SK-N-SH (cell line): ENCODE data around the gene FPR1. TPM values are rescaled to one million over a fixed set of nuclear protein-coding genes. Genes with fewer than 3 reads are reported as not detected.

Experiments used
- CTCF ChIA-PET: fragments of 300-600, 350-600 bp; formaldehyde crosslinking; extraction: SDS; loops from one replicate; lab custom pipeline; 2021; lab: Yijun Ruan, JAX
- POLR2A ChIA-PET: fragments of 350-600 bp; sonication (Branson Sonifier 250); formaldehyde crosslinking; extraction: SDS; loops from one replicate; lab custom pipeline; 2020; ENCODE audit warnings: antibody characterized with exemption, inconsistent platforms; lab: Yijun Ruan, JAX
- DNase-seq: peaks from one replicate; pipeline ENCODE4 v3.0.0; 2012
- H2AFZ ChIP-seq: fragments of 200-600 bp; sonication (generic); 2 replicates; pipeline ENCODE4 v1.8.1; 2016; ENCODE audit warnings: antibody characterized with exemption, mild to moderate bottlenecking, low read depth
- H3F3A ChIP-seq: fragments of 200-600 bp; sonication (generic); replicated peaks from 2 replicates; pipeline ENCODE3; 2016; ENCODE audit warnings: antibody characterized with exemption, mild to moderate bottlenecking; ENCODE audit not compliant: insufficient read depth
- H3K27ac ChIP-seq, 2 experiments: fragments of 200-500 bp in 1 of 2; fragments of 200-600 bp in 1 of 2; sonication (Bioruptor generic) in 1 of 2; sonication (generic), shearing (Covaris generic) in 1 of 2; 2 replicates each; pipeline versions ENCODE4 v1.5.1 to v1.6.1; 2014 to 2016; ENCODE audit warnings: low read depth in 2 of 2, inconsistent platforms in 1 of 2, low read length in 1 of 2, mild to moderate bottlenecking in 1 of 2, mixed read lengths in 1 of 2
- H3K27me3 ChIP-seq: fragments of 200-600 bp; sonication (generic), shearing (Covaris generic); 2 replicates; pipeline ENCODE4 v1.6.1; 2016; ENCODE audit warnings: mixed run types; ENCODE audit not compliant: insufficient read depth
- H3K36me3 ChIP-seq, 2 experiments: fragments of 200-500 bp in 1 of 2; fragments of 200-600 bp in 1 of 2; sonication (Bioruptor generic) in 1 of 2; sonication (generic) in 1 of 2; replicated peaks in 1 of 2; 2 replicates each; pipeline versions ENCODE3 to v1.5.1; 2014 to 2016; ENCODE audit warnings: low read length in 1 of 2, mild to moderate bottlenecking in 1 of 2; ENCODE audit not compliant: insufficient read depth in 2 of 2, control insufficient read depth in 1 of 2
- H3K4me1 ChIP-seq, 2 experiments: fragments of 200-500 bp in 1 of 2; fragments of 200-600 bp in 1 of 2; sonication (Bioruptor generic) in 1 of 2; sonication (generic), shearing (Covaris generic) in 1 of 2; 2 replicates each; pipeline versions ENCODE4 v1.5.1 to v1.6.1; 2014 to 2016; ENCODE audit warnings: low read depth in 1 of 2, low read length in 1 of 2, mixed run types in 1 of 2; ENCODE audit not compliant: insufficient read depth in 2 of 2, control insufficient read depth in 1 of 2
- H3K4me2 ChIP-seq: fragments of 200-600 bp; sonication (generic), shearing (Covaris generic); 2 replicates; pipeline ENCODE4 v1.6.1; 2017; ENCODE audit warnings: mixed run types
- H3K4me3 ChIP-seq, 2 experiments: fragments of 200-500 bp in 1 of 2; fragments of 200-600 bp in 1 of 2; sonication (Bioruptor generic) in 1 of 2; sonication (generic), shearing (Covaris generic) in 1 of 2; 2 replicates each; pipeline versions ENCODE4 v1.5.1 to v1.8.1; 2014 to 2016; ENCODE audit warnings: low read depth in 2 of 2, inconsistent platforms in 1 of 2, low read length in 1 of 2, mild to moderate bottlenecking in 1 of 2, mixed read lengths in 1 of 2, moderate library complexity in 1 of 2
- H3K79me2 ChIP-seq: fragments of 200-600 bp; sonication (generic); 2 replicates; pipeline ENCODE4 v1.8.1; 2017; ENCODE audit warnings: mild to moderate bottlenecking; ENCODE audit not compliant: insufficient read depth
- H3K9ac ChIP-seq: fragments of 200-600 bp; sonication (generic); 2 replicates; pipeline ENCODE4 v1.6.1; 2017; ENCODE audit warnings: mixed run types
- H3K9me2 ChIP-seq: fragments of 200-600 bp; sonication (generic); 2 replicates; pipeline ENCODE4 v1.6.1; 2017; ENCODE audit warnings: mixed run types
- H3K9me3 ChIP-seq: fragments of 200-600 bp; sonication (generic); 2 replicates; pipeline ENCODE4 v1.6.1; 2017; ENCODE audit warnings: mixed run types, mild to moderate bottlenecking, moderate library complexity
- H4K20me1 ChIP-seq: fragments of 200-600 bp; sonication (generic); 2 replicates; pipeline ENCODE4 v1.6.1; 2017; ENCODE audit warnings: mild to moderate bottlenecking, mixed run types; ENCODE audit not compliant: insufficient read depth
- CHD2 ChIP-seq: fragments of 150-350 bp; IDR thresholded peaks from 2 replicates; pipeline ENCODE4 v1.6.1; 2018; ENCODE audit warnings: low read length; ENCODE audit not compliant: partially characterized antibody
- EP300 ChIP-seq, 2 experiments: IDR thresholded peaks; 2 replicates each; pipeline versions ENCODE4 v1.4.0 to v1.6.1; 2012; ENCODE audit warnings: borderline replicate concordance in 1 of 2, low read depth in 1 of 2, low read length in 1 of 2
- FOSL2 ChIP-seq: IDR thresholded peaks from 2 replicates; pipeline ENCODE4 v1.4.0; 2012; ENCODE audit warnings: low read depth, mild to moderate bottlenecking, moderate library complexity, borderline replicate concordance
- FOXJ3 ChIP-seq: sonication (generic); formaldehyde crosslinking; IDR thresholded peaks from 2 replicates; pipeline ENCODE4 v1.5.1; 2020; ENCODE audit warnings: mild to moderate bottlenecking, missing genetic modification reagents
- GABPA ChIP-seq: IDR thresholded peaks from 2 replicates; pipeline ENCODE4 v1.4.0; 2012; ENCODE audit warnings: low read depth, mild to moderate bottlenecking
- MEF2A ChIP-seq: IDR thresholded peaks from 2 replicates; pipeline ENCODE4 v1.4.0; 2012; ENCODE audit warnings: low read depth, borderline replicate concordance
- MXI1 ChIP-seq: IDR thresholded peaks from 2 replicates; pipeline ENCODE4 v1.6.1; 2012; ENCODE audit warnings: mild to moderate bottlenecking, low read depth, low read length, improper control_type of control experiment
- NRF1 ChIP-seq: IDR thresholded peaks from 2 replicates; pipeline ENCODE4 v1.6.1; 2012; ENCODE audit warnings: low read depth, mild to moderate bottlenecking, low read length
- POLR2AphosphoS5 ChIP-seq: IDR thresholded peaks from 2 replicates; pipeline ENCODE4 v1.6.1; 2012; ENCODE audit warnings: low read depth, low read length
- RXRA ChIP-seq: IDR thresholded peaks from 2 replicates; pipeline ENCODE4 v1.4.0; 2012; ENCODE audit warnings: low read depth, mild to moderate bottlenecking, borderline replicate concordance
- SMC3 ChIP-seq: IDR thresholded peaks from 2 replicates; pipeline ENCODE4 v1.6.1; 2012; ENCODE audit warnings: low read depth, low read length, improper control_type of control experiment
- TAF1 ChIP-seq: IDR thresholded peaks from 2 replicates; pipeline ENCODE4 v1.6.1; 2012; ENCODE audit warnings: low read depth, mild to moderate bottlenecking, low read length, moderate library complexity, borderline replicate concordance
- TEAD4 ChIP-seq: IDR thresholded peaks from 2 replicates; pipeline ENCODE4 v1.4.0; 2012; ENCODE audit warnings: mild to moderate bottlenecking, borderline replicate concordance; ENCODE audit not compliant: insufficient read depth
- WGBS: methylation state at CpG from one replicate; pipeline ENCODE4 v1.1.6; 2017; ENCODE audit warnings: low lambda C conversion rate; 5-methylcytosine and 5-hydroxymethylcytosine counted together
- polyA plus RNA-seq, 3 experiments: library from polyadenylated mRNA; depleted of rRNA; stranded (reverse); fragments of >200 nt; gene quantifications; 2 replicates each; pipeline ENCODE4 v1.2.3, GENCODE V29; 2012
- TF ChIP-seq, protein P1 (sequence below): fragments of 200-600 bp; sonication (generic); IDR thresholded peaks from 2 replicates; pipeline ENCODE4 v1.6.1; 2017; ENCODE audit warnings: antibody characterized with exemption, mild to moderate bottlenecking, moderate library complexity
- TF ChIP-seq, protein P2 (sequence below): fragments of 150-350 bp; IDR thresholded peaks from 2 replicates; pipeline ENCODE4 v1.6.1; 2017; ENCODE audit warnings: antibody characterized with exemption, low read length, low read depth, borderline replicate concordance
- TF ChIP-seq, protein P3 (sequence below): IDR thresholded peaks from 2 replicates; pipeline ENCODE4; 2012
- TF ChIP-seq, protein P4 (sequence below): fragments of 150-350 bp; IDR thresholded peaks from 2 replicates; pipeline ENCODE4 v1.6.1; 2016; ENCODE audit warnings: mild to moderate bottlenecking, low read depth, low read length
- TF ChIP-seq, protein P5 (sequence below): IDR thresholded peaks from 2 replicates; pipeline ENCODE4 v1.4.0; 2012; ENCODE audit warnings: low read depth, borderline replicate concordance
- TF ChIP-seq, protein P6 (sequence below): IDR thresholded peaks from 2 replicates; pipeline ENCODE4 v1.4.0; 2012; ENCODE audit warnings: low read depth

The FPR1 gene
- polyA plus RNA-seq, 1 of the 3 experiments (the other 2 are of a cell fraction): not detected

DNA sequence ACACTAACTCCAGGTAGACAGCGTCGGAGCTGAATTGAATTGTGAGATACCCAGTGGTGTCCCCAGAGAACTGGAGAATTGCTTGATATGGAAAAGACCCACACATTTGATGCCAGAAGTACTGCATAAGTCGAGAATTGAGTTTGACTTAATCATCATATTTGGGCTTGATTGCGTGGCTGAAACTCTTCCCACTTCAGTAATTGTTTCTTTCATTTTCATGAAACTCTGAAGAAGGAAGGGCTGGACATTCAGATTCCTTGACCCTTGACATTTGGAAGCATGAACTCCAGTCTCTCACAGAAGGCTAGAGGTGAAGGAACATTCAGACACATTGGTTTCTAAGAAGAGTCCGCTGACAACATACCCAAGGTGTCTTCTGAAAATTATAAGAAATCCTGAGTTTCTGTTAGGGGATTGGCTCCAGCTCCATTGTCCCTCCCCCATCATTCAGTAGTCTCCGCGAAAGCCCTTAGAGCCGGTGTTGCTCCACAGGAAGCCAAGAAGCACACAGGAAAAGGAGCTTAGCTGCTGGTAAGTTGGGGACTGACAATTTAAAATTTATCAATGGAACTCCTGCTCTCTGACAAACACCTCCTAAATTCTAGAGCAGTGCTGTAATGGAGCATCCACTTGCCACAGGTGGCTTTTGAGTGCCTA, 9.1 kb upstream of the FPR1 start, which contains the start of gene FPR2:
FPR2 (plus strand) TSS at position 484 of the 660 bp plus-strand sequence. CDS start 7,479 bp downstream, outside the sequence.
- POLR2A ChIA-PET: no interaction called here
- H2AFZ ChIP-seq: no peak within 1 kb of the TSS
- H3K4me3 ChIP-seq: no peak within 1 kb of the TSS
- H3K79me2 ChIP-seq: no peaks in the 10 kb centered on the region
- H3K9me3 ChIP-seq: no peaks in the 10 kb centered on the region
- peaks cover 63% of the 10 kb centered on the region; the same call in 1 of the 2 replicates for H3K27me3 ChIP-seq
- H3K27ac ChIP-seq: no peak within 1 kb of the TSS
- H4K20me1 ChIP-seq: no peaks in the 10 kb centered on the region
- WGBS: 13% methylated on average over 8 of the region's 8 CpGs
- TF ChIP-seq, protein P1, sequence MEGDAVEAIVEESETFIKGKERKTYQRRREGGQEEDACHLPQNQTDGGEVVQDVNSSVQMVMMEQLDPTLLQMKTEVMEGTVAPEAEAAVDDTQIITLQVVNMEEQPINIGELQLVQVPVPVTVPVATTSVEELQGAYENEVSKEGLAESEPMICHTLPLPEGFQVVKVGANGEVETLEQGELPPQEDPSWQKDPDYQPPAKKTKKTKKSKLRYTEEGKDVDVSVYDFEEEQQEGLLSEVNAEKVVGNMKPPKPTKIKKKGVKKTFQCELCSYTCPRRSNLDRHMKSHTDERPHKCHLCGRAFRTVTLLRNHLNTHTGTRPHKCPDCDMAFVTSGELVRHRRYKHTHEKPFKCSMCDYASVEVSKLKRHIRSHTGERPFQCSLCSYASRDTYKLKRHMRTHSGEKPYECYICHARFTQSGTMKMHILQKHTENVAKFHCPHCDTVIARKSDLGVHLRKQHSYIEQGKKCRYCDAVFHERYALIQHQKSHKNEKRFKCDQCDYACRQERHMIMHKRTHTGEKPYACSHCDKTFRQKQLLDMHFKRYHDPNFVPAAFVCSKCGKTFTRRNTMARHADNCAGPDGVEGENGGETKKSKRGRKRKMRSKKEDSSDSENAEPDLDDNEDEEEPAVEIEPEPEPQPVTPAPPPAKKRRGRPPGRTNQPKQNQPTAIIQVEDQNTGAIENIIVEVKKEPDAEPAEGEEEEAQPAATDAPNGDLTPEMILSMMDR: no peak
- TF ChIP-seq, protein P2, sequence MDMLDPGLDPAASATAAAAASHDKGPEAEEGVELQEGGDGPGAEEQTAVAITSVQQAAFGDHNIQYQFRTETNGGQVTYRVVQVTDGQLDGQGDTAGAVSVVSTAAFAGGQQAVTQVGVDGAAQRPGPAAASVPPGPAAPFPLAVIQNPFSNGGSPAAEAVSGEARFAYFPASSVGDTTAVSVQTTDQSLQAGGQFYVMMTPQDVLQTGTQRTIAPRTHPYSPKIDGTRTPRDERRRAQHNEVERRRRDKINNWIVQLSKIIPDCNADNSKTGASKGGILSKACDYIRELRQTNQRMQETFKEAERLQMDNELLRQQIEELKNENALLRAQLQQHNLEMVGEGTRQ: no peak
- TF ChIP-seq TAF1: no peak
- TF ChIP-seq EP300 (IDR thresholded peaks at IDR 0.05; ENCODE audit: borderline replicate concordance in 1 of 2, low read depth in 1 of 2, low read length in 1 of 2): no peak
- no peak for TF ChIP-seq GABPA
- no peak for TF ChIP-seq CHD2
- TF ChIP-seq FOXJ3: no peak
- no peak for TF ChIP-seq NRF1
- TF ChIP-seq, protein P3, sequence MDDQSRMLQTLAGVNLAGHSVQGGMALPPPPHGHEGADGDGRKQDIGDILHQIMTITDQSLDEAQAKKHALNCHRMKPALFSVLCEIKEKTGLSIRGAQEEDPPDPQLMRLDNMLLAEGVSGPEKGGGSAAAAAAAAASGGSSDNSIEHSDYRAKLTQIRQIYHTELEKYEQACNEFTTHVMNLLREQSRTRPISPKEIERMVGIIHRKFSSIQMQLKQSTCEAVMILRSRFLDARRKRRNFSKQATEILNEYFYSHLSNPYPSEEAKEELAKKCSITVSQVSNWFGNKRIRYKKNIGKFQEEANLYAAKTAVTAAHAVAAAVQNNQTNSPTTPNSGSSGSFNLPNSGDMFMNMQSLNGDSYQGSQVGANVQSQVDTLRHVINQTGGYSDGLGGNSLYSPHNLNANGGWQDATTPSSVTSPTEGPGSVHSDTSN: no peak
- no peak for TF ChIP-seq POLR2AphosphoS5
- no peak within 1 kb of the TSS for H3K4me2 ChIP-seq
- no peaks in the 10 kb centered on the region for H3K36me3 ChIP-seq
- H3K9ac ChIP-seq: no peak within 1 kb of the TSS
- H3K9me2 ChIP-seq: no peaks in the 10 kb centered on the region
- CTCF ChIA-PET: interaction anchor here (3.5 kb wide), 1 partner anchor 17 kb away, joined by 12 read pairs; no protein-coding TSS in a partner anchor
- H3F3A ChIP-seq: no peaks in the 10 kb centered on the region
- no peak for DNase-seq
- no peaks in the 10 kb centered on the region for H3K4me1 ChIP-seq

DNA sequence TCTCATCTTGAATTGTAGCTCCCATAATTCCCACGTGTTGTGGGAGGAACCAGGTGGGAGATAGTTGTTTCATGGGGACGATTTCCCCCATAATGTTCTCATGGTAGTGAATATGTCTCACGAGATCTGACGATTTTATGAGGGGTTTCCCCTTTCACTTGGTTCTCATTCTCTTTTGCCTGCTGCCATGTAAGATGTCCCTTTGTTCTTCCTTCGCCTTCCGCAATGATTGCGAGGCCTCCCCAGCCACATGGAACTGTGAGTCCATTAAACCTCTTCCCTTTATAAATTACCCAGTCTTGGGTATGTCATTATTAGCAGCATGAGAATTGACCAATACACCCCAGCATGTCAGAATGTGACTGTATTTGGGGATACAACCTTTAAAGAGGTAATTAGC, 3.9 kb upstream of the FPR1 start:
- Histone ChIP-seq H3K9ac (no peak overlapping the region), H2AFZ (no peak overlapping the region), H3K4me1 (no peaks in the 10 kb centered on the region), H3K79me2 (no peaks in the 10 kb centered on the region), H3K36me3 (no peaks in the 10 kb centered on the region), H3F3A (no peaks in the 10 kb centered on the region), H3K9me3 (no peaks in the 10 kb centered on the region), H3K4me3 (no peak overlapping the region), H3K4me2 (no peak overlapping the region), H3K27me3 (peaks cover 40% of the 10 kb centered on the region; the same call in 1 of the 2 replicates), H3K27ac (no peak overlapping the region), H4K20me1 (no peaks in the 10 kb centered on the region), H3K9me2 (no peaks in the 10 kb centered on the region)
- no peak for DNase-seq
- 38% methylated on average over 7 of the region's 7 CpGs for WGBS
- ChIA-PET POLR2A (no interaction called here), CTCF (interaction anchor here (1.7 kb wide), 1 partner anchor 22 kb away, joined by 5 read pairs; no protein-coding TSS in a partner anchor)
- TF ChIP-seq MEF2A: no peak
- no peak for TF ChIP-seq CHD2
- TF ChIP-seq, protein P4, sequence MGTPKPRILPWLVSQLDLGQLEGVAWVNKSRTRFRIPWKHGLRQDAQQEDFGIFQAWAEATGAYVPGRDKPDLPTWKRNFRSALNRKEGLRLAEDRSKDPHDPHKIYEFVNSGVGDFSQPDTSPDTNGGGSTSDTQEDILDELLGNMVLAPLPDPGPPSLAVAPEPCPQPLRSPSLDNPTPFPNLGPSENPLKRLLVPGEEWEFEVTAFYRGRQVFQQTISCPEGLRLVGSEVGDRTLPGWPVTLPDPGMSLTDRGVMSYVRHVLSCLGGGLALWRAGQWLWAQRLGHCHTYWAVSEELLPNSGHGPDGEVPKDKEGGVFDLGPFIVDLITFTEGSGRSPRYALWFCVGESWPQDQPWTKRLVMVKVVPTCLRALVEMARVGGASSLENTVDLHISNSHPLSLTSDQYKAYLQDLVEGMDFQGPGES: no peak
- no peak for TF ChIP-seq MXI1
- TF ChIP-seq, protein P5, sequence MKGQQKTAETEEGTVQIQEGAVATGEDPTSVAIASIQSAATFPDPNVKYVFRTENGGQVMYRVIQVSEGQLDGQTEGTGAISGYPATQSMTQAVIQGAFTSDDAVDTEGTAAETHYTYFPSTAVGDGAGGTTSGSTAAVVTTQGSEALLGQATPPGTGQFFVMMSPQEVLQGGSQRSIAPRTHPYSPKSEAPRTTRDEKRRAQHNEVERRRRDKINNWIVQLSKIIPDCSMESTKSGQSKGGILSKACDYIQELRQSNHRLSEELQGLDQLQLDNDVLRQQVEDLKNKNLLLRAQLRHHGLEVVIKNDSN: no peak
- TF ChIP-seq SMC3: no peak
- TF ChIP-seq RXRA: no peak
- TF ChIP-seq, protein P3: no peak
- TF ChIP-seq, protein P6, sequence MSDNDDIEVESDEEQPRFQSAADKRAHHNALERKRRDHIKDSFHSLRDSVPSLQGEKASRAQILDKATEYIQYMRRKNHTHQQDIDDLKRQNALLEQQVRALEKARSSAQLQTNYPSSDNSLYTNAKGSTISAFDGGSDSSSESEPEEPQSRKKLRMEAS: no peak
- no peak for TF ChIP-seq TEAD4
- no peak for TF ChIP-seq FOSL2
